OCI-LY7 (cell line): ENCODE data around the gene LCP1. TPM values are rescaled to one million over a fixed set of nuclear protein-coding genes. Genes with fewer than 3 reads are reported as not detected.

Source experiments
- BruUV-seq: library from RNA; stranded (reverse); fragments of 400-500 nt; replicated peaks from 2 replicates; lab custom pipeline; 2021; lab: Mats Ljungman, UMichigan
- CTCF ChIA-PET: fragments of 300-600 bp; sonication (Branson Sonifier 250); formaldehyde crosslinking; loops from one replicate; lab custom pipeline; 2022; ENCODE audit warnings: antibody characterized with exemption; ENCODE audit not compliant: unreplicated experiment; lab: Charles Lee
- POLR2A ChIA-PET: fragments of 300-600 bp; sonication (Branson Sonifier 250); formaldehyde crosslinking; loops from one replicate; lab custom pipeline; 2022; ENCODE audit warnings: antibody characterized with exemption; lab: Charles Lee
- DNase-seq: peaks from one replicate; pipeline ENCODE4 v3.0.0-alpha.2; 2015; ENCODE audit warnings: low spot score
- H2AFZ ChIP-seq: fragments of 200-600 bp; sonication (generic), shearing (Covaris generic); 2 replicates; pipeline ENCODE4 v1.6.1; 2014; ENCODE audit warnings: mild to moderate bottlenecking, antibody characterized with exemption, low read length, moderate library complexity
- H3K27ac ChIP-seq: fragments of 200-600 bp; sonication (generic); 2 replicates; pipeline ENCODE4 v1.5.1; 2014; ENCODE audit warnings: mixed run types, low read depth, mild to moderate bottlenecking, moderate library complexity, low read length, inconsistent platforms; ENCODE audit not compliant: poor library complexity, severe bottlenecking
- H3K36me3 ChIP-seq: fragments of 200-600 bp; sonication (generic); 2 replicates; pipeline ENCODE4 v1.6.1; 2014; ENCODE audit warnings: mild to moderate bottlenecking, antibody characterized with exemption, low read length, moderate library complexity, mixed read lengths; ENCODE audit not compliant: insufficient read depth
- H3K4me1 ChIP-seq: fragments of 200-600 bp; sonication (generic); 2 replicates; pipeline ENCODE4 v1.5.1; 2014; ENCODE audit warnings: mild to moderate bottlenecking, low read length; ENCODE audit not compliant: insufficient read depth, poor library complexity, severe bottlenecking
- H3K4me2 ChIP-seq: fragments of 200-600 bp; sonication (generic); 2 replicates; pipeline ENCODE4 v1.6.1; 2014; ENCODE audit warnings: mild to moderate bottlenecking, low read length
- H3K4me3 ChIP-seq: fragments of 200-600 bp; sonication (generic); 2 replicates; pipeline ENCODE4 v1.5.1; 2014; ENCODE audit warnings: mild to moderate bottlenecking, low read depth, low read length; ENCODE audit not compliant: poor library complexity, severe bottlenecking
- H3K79me2 ChIP-seq: fragments of 200-600 bp; sonication (generic); 2 replicates; pipeline ENCODE4 v1.6.1; 2016; ENCODE audit warnings: low read depth, mild to moderate bottlenecking, low read length, moderate library complexity, mixed read lengths; ENCODE audit not compliant: insufficient read depth
- H3K9me2 ChIP-seq: fragments of 200-600 bp; sonication (generic); 2 replicates; pipeline ENCODE4 v1.6.1; 2016; ENCODE audit warnings: mild to moderate bottlenecking, low read length, mixed read lengths; ENCODE audit not compliant: insufficient read depth
- H3K9me3 ChIP-seq: fragments of 200-600 bp; sonication (generic); 2 replicates; pipeline ENCODE4 v1.6.1; 2014; ENCODE audit warnings: mild to moderate bottlenecking, mixed run types, low read length, mixed read lengths
- H4K20me1 ChIP-seq: fragments of 200-600 bp; sonication (generic); 2 replicates; pipeline ENCODE4 v1.6.1; 2014; ENCODE audit warnings: mild to moderate bottlenecking, antibody characterized with exemption, low read length, moderate library complexity, mixed read lengths; ENCODE audit not compliant: insufficient read depth
- CTCF ChIP-seq: fragments of 200-600 bp; sonication (generic); conservative IDR thresholded peaks from 2 replicates; pipeline ENCODE4 v1.5.1; 2014; ENCODE audit warnings: mild to moderate bottlenecking, antibody characterized with exemption, low read length, moderate library complexity, mixed read lengths
- EZH2phosphoT487 ChIP-seq: fragments of 200-600 bp; sonication (generic); IDR thresholded peaks from 2 replicates; pipeline ENCODE4 v1.6.1; 2018; ENCODE audit warnings: low read depth, borderline replicate concordance, mild to moderate bottlenecking, mixed run types, antibody characterized with exemption, low read length, moderate library complexity, mixed read lengths
- intact Hi-C: fragments of 100-400 bp; cut with micrococcal nuclease; formaldehyde crosslinking; loops from one replicate; pipeline ENCODE4 v1.10.0; 2022; ENCODE audit not compliant: unreplicated experiment
- total RNA-seq, 2 experiments: library from RNA; depleted of rRNA in 1 of 2; stranded (reverse); fragments of >200 nt in 1 of 2; shearing (Covaris generic) in 1 of 2; gene quantifications; 2 replicates each; pipeline ENCODE4 v1.2.3, GENCODE V29; 2014 to 2022

The LCP1 gene
- total RNA-seq, 2 experiments from 2014 or later, result 292 to 565 TPM

- no peaks in the 10 kb centered on the region for H3K9me2 ChIP-seq
- ChIA-PET POLR2A (interaction anchor here (0.7 to 2.9 kb wide), 6 partner anchors 9 to 656 kb away, joined by 3 to 10 read pairs (median 6); partner anchors contain the start of gene LCP1), CTCF (no interaction called here)
- no peaks in the 10 kb centered on the region for H3K4me1 ChIP-seq
- BruUV-seq, result TSS peak; percentile 13
- intact Hi-C loops, result no loop called here
- peaks cover 8% of the 10 kb centered on the region; the same call in 1 of the 2 replicates for H3K79me2 ChIP-seq
- no peak for DNase-seq
- no peak overlapping the region for H3K4me2 ChIP-seq
- no peak overlapping the region for H2AFZ ChIP-seq
- no peak for TF ChIP-seq CTCF
- no peak for TF ChIP-seq EZH2phosphoT487
- H3K27ac ChIP-seq, result no peak overlapping the region
- H4K20me1 ChIP-seq, result no peaks in the 10 kb centered on the region
- H3K9me3 ChIP-seq, result no peaks in the 10 kb centered on the region
- peaks cover 97% of the 10 kb centered on the region for H3K36me3 ChIP-seq
- H3K4me3 ChIP-seq, result no peak overlapping the region
These were observed 31.8 kb downstream of the LCP1 start for GRCh38 chr13:46150134-46150693.

GRCh38 chr13:46149272-46150133 is 32.5 kb downstream of the LCP1 start:
- H3K4me1 ChIP-seq, result no peaks in the 10 kb centered on the region
- DNase-seq, result no peak
- no peak overlapping the region for H3K4me3 ChIP-seq
- no peaks in the 10 kb centered on the region for H3K9me3 ChIP-seq
- peaks cover 8% of the 10 kb centered on the region; the same call in 1 of the 2 replicates for H3K79me2 ChIP-seq
- intact Hi-C loops, result no loop called here
- no TSS peak for BruUV-seq
- H2AFZ ChIP-seq, result no peak overlapping the region
- H3K36me3 ChIP-seq, result peaks cover 97% of the 10 kb centered on the region
- TF ChIP-seq CTCF (no peak), EZH2phosphoT487 (no peak)
- CTCF ChIA-PET, result no interaction called here
- no peaks in the 10 kb centered on the region for H3K9me2 ChIP-seq
- no peak overlapping the region for H3K4me2 ChIP-seq
- H4K20me1 ChIP-seq, result no peaks in the 10 kb centered on the region
- POLR2A ChIA-PET, result interaction anchor here (0.5 to 2.9 kb wide), 9 partner anchors 8 to 180 kb away, joined by 3 to 10 read pairs (median 4); partner anchors contain the start of gene LCP1
- H3K27ac ChIP-seq, result no peak overlapping the region
